Measurements from ENCODE around the gene TTF1.

Gene TTF1

DNA sequence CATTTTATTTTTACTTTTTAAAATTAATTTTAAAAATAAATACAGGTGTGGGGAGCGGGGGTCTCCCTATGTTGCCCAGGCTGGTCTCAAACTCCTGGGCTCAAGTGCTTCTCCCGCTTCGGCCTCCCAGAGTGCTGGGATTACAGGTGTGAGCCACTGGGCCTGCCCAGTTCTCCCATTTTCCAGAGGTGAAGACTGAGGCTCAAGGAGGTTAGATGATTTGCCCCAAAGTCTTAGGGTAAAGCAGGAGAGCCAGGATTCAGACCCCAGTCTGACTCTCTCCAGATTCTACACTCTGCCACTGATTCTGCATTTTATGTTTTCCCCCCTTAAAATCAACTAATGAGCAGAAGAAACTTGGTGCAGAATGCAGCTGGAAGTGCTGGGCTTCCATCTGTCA is 40.2 kb upstream of the TTF1 start:
- no peak for TF ChIP-seq CSRNP3 (CRISPR knock-in tag; IDR thresholded peaks at IDR 0.05)
- TF ChIP-seq ISL1 (CRISPR knock-in tag; IDR thresholded peaks at IDR 0.05), result no peak
- TF ChIP-seq RARB (CRISPR knock-in tag; IDR thresholded peaks at IDR 0.05), result no peak
- TF ChIP-seq SNAI2 (CRISPR knock-in tag; IDR thresholded peaks at IDR 0.05), result no peak
- no peak for ATAC-seq

DNA sequence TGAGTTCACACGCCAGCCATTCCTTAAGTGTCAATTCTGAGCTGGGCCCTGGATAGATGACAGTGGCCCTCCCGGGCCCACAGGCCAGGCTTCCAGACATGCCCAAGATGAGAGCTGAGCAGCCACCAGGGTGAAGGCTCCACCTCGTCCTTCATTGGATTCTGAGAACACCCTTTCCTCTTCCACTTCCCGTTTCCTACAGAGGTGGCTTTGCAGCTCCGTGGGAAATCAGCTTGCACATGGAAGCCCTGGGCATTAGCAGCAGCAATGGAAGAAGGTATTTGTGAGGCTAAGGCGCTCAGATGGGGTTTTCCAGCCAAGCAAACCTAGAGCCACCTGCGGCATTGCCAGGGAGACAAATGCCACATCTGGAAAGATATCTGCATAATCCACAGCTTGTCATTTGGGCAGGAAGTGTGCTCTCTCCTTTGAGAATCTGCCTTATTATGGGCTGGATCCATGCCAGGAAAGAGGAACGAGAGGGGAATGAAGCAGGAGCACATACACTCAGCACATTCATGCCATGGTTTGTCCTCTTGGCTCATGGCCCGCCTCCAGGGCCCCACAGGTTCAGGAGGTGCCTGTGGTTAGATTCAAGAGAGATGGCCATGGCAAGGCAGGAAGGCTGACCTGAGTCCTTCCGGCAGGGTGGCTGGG is 37.4 kb upstream of the TTF1 start:
- no peak for ATAC-seq
- TF ChIP-seq SNAI2 (CRISPR knock-in tag; IDR thresholded peaks at IDR 0.05) (no peak), BACH2 (CRISPR knock-in tag; IDR thresholded peaks at IDR 0.05; ENCODE audit: borderline replicate concordance) (no peak), ZNF565 (CRISPR knock-in tag; conservative IDR thresholded peaks at IDR 0.05; ENCODE audit: low read depth) (no peak), RARB (CRISPR knock-in tag; IDR thresholded peaks at IDR 0.05) (no peak), ZFP3 (CRISPR knock-in tag; IDR thresholded peaks at IDR 0.05) (no peak), ARNTL (CRISPR knock-in tag; IDR thresholded peaks at IDR 0.05; ENCODE audit: borderline replicate concordance, low read depth) (no peak), PPARA (CRISPR knock-in tag; IDR thresholded peaks at IDR 0.05; ENCODE audit: borderline replicate concordance) (no peak), CSRNP3 (CRISPR knock-in tag; IDR thresholded peaks at IDR 0.05) (no peak), ESRRG (CRISPR knock-in tag; IDR thresholded peaks at IDR 0.05) (no peak), ZNF70 (CRISPR knock-in tag; IDR thresholded peaks at IDR 0.05) (no peak)
- TF ChIP-seq, protein P1, sequence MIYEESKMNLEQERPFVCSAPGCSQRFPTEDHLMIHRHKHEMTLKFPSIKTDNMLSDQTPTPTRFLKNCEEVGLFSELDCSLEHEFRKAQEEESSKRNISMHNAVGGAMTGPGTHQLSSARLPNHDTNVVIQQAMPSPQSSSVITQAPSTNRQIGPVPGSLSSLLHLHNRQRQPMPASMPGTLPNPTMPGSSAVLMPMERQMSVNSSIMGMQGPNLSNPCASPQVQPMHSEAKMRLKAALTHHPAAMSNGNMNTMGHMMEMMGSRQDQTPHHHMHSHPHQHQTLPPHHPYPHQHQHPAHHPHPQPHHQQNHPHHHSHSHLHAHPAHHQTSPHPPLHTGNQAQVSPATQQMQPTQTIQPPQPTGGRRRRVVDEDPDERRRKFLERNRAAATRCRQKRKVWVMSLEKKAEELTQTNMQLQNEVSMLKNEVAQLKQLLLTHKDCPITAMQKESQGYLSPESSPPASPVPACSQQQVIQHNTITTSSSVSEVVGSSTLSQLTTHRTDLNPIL (CRISPR knock-in tag; IDR thresholded peaks at IDR 0.05; ENCODE audit: low read depth), result no peak
- TF ChIP-seq, protein P2, sequence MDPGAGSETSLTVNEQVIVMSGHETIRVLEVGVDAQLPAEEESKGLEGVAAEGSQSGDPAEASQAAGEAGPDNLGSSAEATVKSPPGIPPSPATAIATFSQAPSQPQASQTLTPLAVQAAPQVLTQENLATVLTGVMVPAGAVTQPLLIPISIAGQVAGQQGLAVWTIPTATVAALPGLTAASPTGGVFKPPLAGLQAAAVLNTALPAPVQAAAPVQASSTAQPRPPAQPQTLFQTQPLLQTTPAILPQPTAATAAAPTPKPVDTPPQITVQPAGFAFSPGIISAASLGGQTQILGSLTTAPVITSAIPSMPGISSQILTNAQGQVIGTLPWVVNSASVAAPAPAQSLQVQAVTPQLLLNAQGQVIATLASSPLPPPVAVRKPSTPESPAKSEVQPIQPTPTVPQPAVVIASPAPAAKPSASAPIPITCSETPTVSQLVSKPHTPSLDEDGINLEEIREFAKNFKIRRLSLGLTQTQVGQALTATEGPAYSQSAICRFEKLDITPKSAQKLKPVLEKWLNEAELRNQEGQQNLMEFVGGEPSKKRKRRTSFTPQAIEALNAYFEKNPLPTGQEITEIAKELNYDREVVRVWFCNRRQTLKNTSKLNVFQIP (CRISPR knock-in tag; IDR thresholded peaks at IDR 0.05; ENCODE audit: borderline replicate concordance, low read depth), result no peak

DNA sequence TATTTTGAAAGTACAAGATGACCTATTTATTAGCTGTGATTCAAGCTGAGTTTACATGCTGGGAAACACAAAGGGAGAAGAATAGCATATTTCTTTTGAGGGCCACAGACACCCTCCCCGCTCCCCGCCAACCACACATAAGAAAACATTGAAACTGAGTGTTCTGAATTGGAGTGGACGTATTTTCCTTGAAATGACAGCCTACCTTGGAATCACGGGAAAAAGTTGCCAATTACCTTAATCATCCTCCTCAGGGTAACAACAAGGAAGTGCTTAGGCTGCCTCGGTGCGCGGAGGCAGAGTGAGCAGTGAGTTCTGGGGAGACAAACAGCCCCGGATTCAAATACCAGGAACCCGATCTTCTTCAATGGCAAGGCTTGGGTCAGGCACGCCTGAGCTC is 34.8 kb upstream of the TTF1 start:
- no peak for ATAC-seq
- no peak for TF ChIP-seq TCF4 (CRISPR knock-in tag; IDR thresholded peaks at IDR 0.05; ENCODE audit: borderline replicate concordance)
- TF ChIP-seq CSRNP3 (CRISPR knock-in tag; IDR thresholded peaks at IDR 0.05), result no peak
- TF ChIP-seq GLIS3 (CRISPR knock-in tag; IDR thresholded peaks at IDR 0.05), result no peak
- TF ChIP-seq TSHZ2 (CRISPR knock-in tag; IDR thresholded peaks at IDR 0.05), result no peak

- ATAC-seq, result no peak
- no peak for TF ChIP-seq ZNF70 (CRISPR knock-in tag; IDR thresholded peaks at IDR 0.05)
- TF ChIP-seq SNAI2 (CRISPR knock-in tag; IDR thresholded peaks at IDR 0.05), result no peak
- TF ChIP-seq, protein P1 (CRISPR knock-in tag; IDR thresholded peaks at IDR 0.05; ENCODE audit: low read depth), result no peak
- no peak for TF ChIP-seq OSR1 (CRISPR knock-in tag; IDR thresholded peaks at IDR 0.05)
- TF ChIP-seq ARNTL (CRISPR knock-in tag; IDR thresholded peaks at IDR 0.05; ENCODE audit: borderline replicate concordance, low read depth), result no peak
- TF ChIP-seq ISL1 (CRISPR knock-in tag; IDR thresholded peaks at IDR 0.05), result no peak
- TF ChIP-seq PPARA (CRISPR knock-in tag; IDR thresholded peaks at IDR 0.05; ENCODE audit: borderline replicate concordance), result no peak
- TF ChIP-seq ZFP3 (CRISPR knock-in tag; IDR thresholded peaks at IDR 0.05), result no peak
- TF ChIP-seq CSDC2 (CRISPR knock-in tag; IDR thresholded peaks at IDR 0.05), result no peak
- no peak for TF ChIP-seq TOX (CRISPR knock-in tag; IDR thresholded peaks at IDR 0.05; ENCODE audit: borderline replicate concordance)
- no peak for TF ChIP-seq TCF4 (CRISPR knock-in tag; IDR thresholded peaks at IDR 0.05; ENCODE audit: borderline replicate concordance)
- no peak for TF ChIP-seq RARB (CRISPR knock-in tag; IDR thresholded peaks at IDR 0.05)
- no peak for TF ChIP-seq ZNF565 (CRISPR knock-in tag; conservative IDR thresholded peaks at IDR 0.05; ENCODE audit: low read depth)
- no peak for TF ChIP-seq ZFP30 (CRISPR knock-in tag; IDR thresholded peaks at IDR 0.05)
- TF ChIP-seq BACH2 (CRISPR knock-in tag; IDR thresholded peaks at IDR 0.05; ENCODE audit: borderline replicate concordance), result no peak
- TF ChIP-seq CSRNP3 (CRISPR knock-in tag; IDR thresholded peaks at IDR 0.05), result no peak
These were observed 34.1 kb upstream of the TTF1 start for GRCh38 chr9:132440735-132441134.

All from SK-N-SH treated with all-trans-retinoic acid at 6 μM for 48 hours (cell line).